ENCODE measurements around the gene IRAK1.
A peak's percentile ranks its signal among the peaks of the same experiment; 100 is the strongest.

The IRAK1 gene

GRCh38 chrX:154019633-154020528, at the start of gene IRAK1:
Gene IRAK1 (minus strand): TSS chrX:154019902. CDS start chrX:154019812, 90 bp downstream.
- DNase-seq = peak; percentile 41 to 57

GRCh38 chrX:154068560-154068959, 48.9 kb upstream of the IRAK1 start:
- no peak for DNase-seq

- DNase-seq = no peak
These were observed 45.1 kb upstream of the IRAK1 start for GRCh38 chrX:154064637-154065435.

- peak in 1 of 2 donors; percentile 10 for DNase-seq
These were observed 43.5 kb upstream of the IRAK1 start for GRCh38 chrX:154063234-154063633.

GRCh38 chrX:154061801-154062200, 42.1 kb upstream of the IRAK1 start:
- no peak for DNase-seq

- DNase-seq = no peak
These were observed 40.1 kb upstream of the IRAK1 start for GRCh38 chrX:154059729-154060245.

- no peak for DNase-seq
These were observed 39.5 kb upstream of the IRAK1 start for GRCh38 chrX:154059231-154059630.

GRCh38 chrX:154058214-154058997, 38.7 kb upstream of the IRAK1 start:
- no peak for DNase-seq

GRCh38 chrX:154057791-154058190, 38.1 kb upstream of the IRAK1 start:
- no peak for DNase-seq

- DNase-seq = no peak
These were observed 37.1 kb upstream of the IRAK1 start for GRCh38 chrX:154056770-154057241.

GRCh38 chrX:154051201-154051810, 31.6 kb upstream of the IRAK1 start:
- peak; percentile 58 to 79 for DNase-seq

- DNase-seq = no peak
These were observed 30.4 kb upstream of the IRAK1 start for GRCh38 chrX:154050113-154050495.

- DNase-seq = no peak
These were observed 29.8 kb upstream of the IRAK1 start for GRCh38 chrX:154049209-154050112.

GRCh38 chrX:154048398-154048797, 28.7 kb upstream of the IRAK1 start:
- no peak for DNase-seq

- DNase-seq = no peak
These were observed 27.4 kb upstream of the IRAK1 start for GRCh38 chrX:154046940-154047610.

- no peak for DNase-seq
These were observed 26.5 kb upstream of the IRAK1 start for GRCh38 chrX:154046031-154046781.

- DNase-seq = no peak
These were observed 24.4 kb upstream of the IRAK1 start for GRCh38 chrX:154044091-154044490.

- DNase-seq = no peak
These were observed 23.5 kb upstream of the IRAK1 start for GRCh38 chrX:154043003-154043763.

- no peak for DNase-seq
These were observed 21.2 kb upstream of the IRAK1 start for GRCh38 chrX:154040863-154041262.

Data from activated CD4-positive, alpha-beta T cell treated with anti-CD3 and anti-CD28 coated beads for 4 hours (primary cell).